HG02642 (cell line): ENCODE measurements around the gene SERINC5.
"Not testable (repeated sequence)": the region's sequence is repeated elsewhere in the genome, so short reads cannot be mapped to it uniquely, and the experiment has no call there.

Experiments used
- ATAC-seq: cut with Tn5 transposase; IDR thresholded peaks from one replicate; pipeline ENCODE4 v1.9.1; 2021; ENCODE audit warnings: mild to moderate bottlenecking; ENCODE audit not compliant: unreplicated experiment, poor library complexity

Gene SERINC5

GRCh38 chr5:80255811-80256712 is at the start of gene SERINC5:
TSS of gene SERINC5 (minus strand) at chr5:80256048. CDS start at chr5:80255922, 126 bp downstream.
- peak; percentile 87 for ATAC-seq

DNA sequence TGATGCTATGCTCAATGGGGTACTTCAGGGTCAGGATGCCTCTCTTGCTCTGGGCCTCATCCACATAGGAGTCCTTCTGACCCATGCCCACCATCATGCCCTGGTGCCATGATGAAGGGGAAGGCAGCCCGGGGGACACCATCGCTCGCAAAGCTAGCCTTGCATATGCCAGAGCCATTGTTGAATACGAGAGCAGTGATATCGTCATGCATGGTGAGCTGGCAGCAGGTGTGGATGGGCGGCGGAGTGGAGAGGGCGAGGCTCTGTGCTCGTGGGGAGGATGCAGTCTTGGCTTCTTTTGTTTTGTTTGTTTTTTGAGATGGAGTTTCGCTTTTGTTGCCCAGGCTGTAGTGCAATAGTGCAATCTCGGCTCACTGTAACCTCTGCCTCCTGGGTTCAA is 46.8 kb upstream of the SERINC5 start:
- no peak for ATAC-seq

DNA sequence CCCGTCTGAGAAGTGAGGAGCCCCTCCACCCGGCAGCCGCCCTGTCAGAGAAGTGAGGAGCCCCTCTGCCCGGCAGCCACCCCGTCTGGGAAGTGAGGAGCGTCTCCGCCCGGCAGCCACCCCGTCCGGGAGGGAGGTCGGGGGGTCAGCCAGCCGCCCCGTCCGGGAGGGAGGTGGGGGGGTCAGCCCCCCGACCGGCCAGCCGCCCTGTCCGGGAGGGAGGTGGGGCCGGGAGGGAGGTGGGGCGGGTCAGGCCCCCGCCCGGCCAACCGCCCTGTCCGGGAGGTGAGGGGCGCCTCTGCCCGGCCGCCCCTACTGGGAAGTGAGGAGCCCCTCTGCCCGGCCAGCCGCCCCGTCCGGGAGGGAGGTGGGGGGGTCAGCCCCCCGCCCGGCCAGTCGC is 45.5 kb upstream of the SERINC5 start:
- not testable (repeated sequence) for ATAC-seq

DNA sequence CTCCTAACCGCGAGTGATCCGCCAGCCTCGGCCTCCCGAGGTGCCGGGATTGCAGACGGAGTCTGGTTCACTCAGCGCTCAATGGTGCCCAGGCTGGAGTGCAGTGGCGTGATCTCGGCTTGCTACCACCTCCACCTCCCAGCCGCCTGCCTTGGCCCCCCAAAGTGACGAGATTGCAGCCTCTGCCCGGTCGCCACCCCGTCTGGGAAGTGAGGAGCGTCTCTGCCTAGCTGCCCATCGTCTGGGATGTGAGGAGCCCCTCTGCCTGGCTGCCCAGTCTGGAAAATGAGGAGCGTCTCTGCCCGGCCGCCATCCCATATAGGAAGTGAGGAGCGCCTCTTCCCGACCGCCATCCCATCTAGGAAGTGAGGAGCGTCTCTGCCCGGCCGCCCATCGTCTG is 44.9 kb upstream of the SERINC5 start:
- not testable (repeated sequence) for ATAC-seq

DNA sequence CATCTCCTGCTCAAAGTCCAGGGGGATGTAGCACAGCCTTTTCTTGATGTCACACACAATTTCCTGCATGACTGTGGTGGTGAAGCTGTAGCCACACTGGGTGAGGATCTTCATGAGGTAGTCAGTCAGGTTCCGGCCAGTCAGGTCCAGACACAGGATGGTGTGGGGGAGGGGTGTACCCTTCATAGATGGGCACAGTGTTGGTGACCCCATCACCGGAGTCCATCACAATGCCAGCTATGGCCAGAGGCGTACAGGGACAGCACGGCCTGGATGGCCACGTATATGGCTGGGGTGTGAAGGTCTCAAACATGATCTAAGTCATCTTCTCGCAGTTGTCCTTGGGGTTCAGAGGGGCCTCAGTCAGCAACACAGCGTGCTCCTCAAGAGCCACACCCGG is 44.3 kb upstream of the SERINC5 start:
- ATAC-seq, result no peak

- no peak for ATAC-seq
These were observed 43.8 kb upstream of the SERINC5 start for GRCh38 chr5:80299601-80300000.

GRCh38 chr5:80296121-80296520 is 40.3 kb upstream of the SERINC5 start:
- no peak for ATAC-seq

DNA sequence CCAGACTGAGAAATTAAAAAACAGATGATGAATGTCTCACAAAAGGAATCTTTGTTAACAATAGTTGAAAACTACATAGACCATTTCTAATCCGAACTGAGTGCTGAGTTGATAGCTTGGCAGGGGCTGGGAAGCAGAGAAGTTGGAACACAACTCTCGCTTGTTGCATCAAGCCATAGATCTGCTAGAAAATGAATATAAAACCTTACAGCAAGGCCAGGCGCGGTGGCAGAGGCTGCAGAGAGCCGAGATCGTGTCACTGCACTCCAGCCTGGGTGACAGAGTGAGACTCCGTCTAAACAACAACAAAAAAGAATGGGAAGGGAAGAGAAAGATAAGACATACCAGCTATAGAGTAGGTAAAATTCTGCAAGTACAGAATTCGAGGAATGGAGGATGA is 35.9 kb upstream of the SERINC5 start:
- no peak for ATAC-seq

- no peak for ATAC-seq
These were observed 33.5 kb upstream of the SERINC5 start for GRCh38 chr5:80289320-80289719.

GRCh38 chr5:80288177-80288576 is 32.3 kb upstream of the SERINC5 start:
- no peak for ATAC-seq

GRCh38 chr5:80284720-80285119 is 28.9 kb upstream of the SERINC5 start:
- ATAC-seq, result no peak

- no peak for ATAC-seq
These were observed 27.5 kb upstream of the SERINC5 start for GRCh38 chr5:80283360-80283759.

- no peak for ATAC-seq
These were observed 26.2 kb upstream of the SERINC5 start for GRCh38 chr5:80282054-80282453.

DNA sequence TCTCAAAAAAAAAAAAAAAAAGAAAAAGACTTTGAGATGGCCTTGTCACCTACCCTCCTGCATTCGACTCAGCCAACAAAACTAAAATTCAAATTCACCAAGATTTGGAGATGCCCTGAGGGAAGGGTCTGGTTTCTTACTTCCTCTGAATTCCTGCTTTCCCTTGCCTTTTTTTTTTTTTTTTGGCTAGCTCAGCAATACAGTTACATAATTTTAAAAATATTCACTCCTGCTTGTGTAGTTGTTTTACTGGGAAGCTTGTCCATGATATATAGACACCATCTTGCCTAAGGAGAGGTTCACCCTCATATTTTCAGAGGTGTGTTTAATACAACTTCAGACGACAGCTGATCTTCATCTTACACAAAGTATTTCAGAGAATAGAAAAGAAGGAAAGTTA is 21.3 kb upstream of the SERINC5 start:
- no peak for ATAC-seq

GRCh38 chr5:80276186-80276585 is 20.3 kb upstream of the SERINC5 start:
- no peak for ATAC-seq

DNA sequence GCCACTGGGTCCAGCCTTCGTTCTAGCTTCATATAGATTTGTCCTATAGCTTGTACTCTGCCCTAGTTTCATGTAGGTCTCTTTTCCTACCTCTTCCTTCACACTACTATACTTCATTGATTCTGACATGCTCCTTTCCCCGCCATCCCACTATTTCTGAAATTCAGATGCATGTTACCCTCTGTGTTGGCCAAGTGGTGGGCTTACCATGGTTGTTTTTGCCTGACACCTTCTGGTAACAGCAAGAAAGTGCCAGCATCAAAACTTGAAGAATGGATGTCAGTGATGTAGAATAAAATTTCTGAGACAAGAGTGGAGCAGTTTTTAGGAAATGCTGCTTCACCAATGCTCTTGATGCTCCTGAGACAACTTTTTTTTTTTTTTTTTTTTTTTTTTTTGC is 19.5 kb upstream of the SERINC5 start:
- ATAC-seq, result no peak

DNA sequence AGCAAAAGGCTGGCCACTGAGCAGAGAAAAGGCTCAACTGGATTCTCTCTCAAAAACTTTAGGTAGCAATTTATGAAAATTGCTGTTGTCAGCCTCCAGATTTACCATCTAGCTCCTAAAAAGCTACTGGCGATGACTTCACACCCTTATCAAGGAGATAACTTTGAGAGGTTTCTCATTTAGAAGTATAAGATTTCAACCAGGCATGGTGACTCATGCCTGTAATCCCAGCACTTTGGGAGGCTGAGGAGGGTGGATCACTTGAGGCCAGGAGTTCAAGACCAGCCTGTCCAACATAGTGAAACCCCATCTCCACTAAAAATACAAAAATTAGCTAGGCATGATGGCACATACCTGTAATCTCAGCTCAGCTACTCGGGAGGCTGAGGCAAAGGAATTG is 14.7 kb upstream of the SERINC5 start:
- not testable (repeated sequence) for ATAC-seq

DNA sequence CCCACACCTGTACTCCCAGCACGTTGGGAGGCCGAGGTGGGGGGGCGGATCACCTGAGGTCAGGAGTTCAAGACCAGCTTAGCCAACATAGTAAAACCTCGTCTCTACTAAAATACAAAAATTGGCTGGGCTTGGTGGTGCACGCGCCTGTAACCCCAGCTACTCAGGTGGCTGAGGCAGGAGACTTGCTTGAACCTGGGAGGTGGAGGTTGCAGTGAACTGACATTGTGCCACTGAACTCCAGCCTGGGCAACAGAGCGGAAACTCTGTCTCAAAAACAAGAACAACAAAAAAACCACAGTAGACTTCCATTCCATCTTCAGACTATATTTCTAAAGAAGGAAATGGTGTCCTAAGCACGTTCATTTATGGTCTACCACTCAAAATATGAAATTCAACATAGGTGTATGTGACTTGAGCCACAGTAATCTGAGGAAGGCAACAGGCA is 14.2 kb upstream of the SERINC5 start:
- no peak for ATAC-seq

- no peak for ATAC-seq
These were observed 13.1 kb upstream of the SERINC5 start for GRCh38 chr5:80268916-80269315.

DNA sequence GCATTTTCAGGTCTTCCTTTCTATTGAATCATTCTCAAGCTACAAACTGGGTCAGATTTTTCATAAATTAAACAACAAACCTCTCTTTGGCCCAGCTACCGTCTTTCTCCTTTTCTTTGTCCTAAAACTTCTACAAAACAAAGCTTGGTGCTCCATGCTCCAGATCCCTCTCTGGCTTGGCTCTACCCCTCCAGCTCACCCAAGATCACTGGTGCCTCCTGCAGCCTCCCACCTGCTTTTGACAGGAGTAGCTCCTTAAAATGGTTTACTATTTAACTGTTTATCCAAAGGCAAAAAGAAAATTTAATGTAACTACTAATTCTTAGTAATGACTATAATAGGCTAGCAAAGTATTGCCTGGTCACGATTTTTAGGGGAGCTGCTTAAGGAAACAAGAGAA is 10.7 kb upstream of the SERINC5 start:
- ATAC-seq, result no peak

DNA sequence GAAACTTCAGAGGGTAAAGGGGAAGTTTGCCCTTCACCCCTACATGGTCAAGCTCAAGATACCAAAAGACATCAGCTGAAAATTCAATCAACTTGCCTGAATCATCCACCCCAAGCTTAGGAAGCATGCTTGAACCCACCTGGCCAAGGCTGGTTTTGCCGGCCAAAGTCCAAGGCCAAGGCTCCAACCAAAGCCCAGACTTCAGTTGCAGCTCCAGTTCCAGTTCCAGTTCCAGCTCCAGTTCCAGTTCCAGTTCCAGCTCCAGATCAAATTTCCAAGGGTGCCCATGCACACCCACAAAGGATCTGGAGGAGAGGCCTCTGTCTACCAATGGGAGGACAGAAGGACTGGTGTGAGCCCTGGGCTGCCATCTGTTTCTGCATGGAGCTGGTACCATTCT is 4.6 kb upstream of the SERINC5 start:
- ATAC-seq, result no peak
